ENCODE results near the gene TM9SF1.

Gene TM9SF1

DNA sequence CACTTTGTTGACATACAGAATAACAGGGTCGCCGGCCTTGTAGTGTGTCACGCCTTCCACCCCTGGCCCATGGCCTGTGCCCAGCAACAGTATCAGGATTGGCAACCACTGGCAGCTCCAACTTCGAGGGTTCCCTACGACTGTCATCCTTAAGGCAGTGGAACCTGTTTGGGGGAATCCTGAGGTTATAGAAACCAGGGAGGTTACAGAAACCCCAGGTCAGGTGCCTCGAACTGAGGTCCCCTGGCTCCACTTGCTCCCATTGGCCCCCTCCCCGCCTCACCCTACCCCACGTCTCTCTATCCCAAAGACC lies 412 bp downstream of the TM9SF1 start:
- DNase-seq, result no peak

DNA sequence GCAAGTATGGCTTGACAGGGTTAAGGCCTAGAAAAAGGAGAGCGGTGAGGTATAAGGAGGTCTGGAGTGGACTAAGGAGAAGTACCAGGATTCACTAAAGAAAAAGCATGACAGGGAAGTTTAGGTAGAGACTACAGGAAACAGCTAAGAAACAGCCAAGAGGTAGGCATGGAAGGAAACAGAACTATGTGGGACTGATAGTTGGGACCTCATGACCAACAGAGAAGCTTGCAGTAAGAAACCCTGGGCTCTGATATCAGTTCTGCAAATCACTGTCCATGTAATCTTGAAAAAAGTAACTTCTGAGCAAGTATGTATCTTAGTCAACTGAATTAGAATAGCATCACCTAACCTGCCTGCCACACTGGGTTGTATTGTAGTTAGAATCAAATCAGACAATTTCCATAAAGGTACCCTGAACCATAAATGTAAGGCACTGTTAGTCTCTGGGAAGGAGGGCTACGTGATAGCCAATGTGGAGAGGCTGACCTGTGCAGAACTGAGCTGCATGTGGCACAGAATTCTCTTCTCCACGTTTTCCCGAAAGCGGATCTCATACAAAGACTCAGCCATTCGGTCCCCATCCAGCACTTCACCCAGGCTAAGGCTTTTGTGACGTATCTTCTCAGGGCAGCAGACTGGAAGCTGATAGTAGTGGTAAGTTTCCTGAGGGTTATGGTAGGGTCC lies 912 bp downstream of the TM9SF1 start:
- DNase-seq, result peak; percentile 12 to 43

DNA sequence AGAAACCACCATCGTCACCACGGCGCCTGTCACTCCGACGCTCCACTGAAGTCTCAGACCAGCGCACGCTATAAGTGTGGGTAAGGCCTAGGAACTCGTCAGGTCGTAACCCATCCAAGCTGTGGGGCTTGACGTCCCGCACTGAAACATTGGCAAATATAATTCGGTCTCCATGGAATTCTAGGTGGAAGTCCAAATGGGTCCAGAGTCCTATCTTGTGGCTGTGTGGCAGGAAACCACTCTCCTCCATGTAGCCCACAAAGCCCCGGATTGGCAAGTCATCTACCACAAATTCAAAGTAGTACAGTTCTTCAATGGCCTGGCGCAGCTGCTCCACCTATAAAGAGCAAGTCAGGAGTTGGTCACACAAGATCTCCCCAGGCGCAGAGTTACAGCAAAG lies 2.3 kb downstream of the TM9SF1 start:
- no peak for DNase-seq

DNA sequence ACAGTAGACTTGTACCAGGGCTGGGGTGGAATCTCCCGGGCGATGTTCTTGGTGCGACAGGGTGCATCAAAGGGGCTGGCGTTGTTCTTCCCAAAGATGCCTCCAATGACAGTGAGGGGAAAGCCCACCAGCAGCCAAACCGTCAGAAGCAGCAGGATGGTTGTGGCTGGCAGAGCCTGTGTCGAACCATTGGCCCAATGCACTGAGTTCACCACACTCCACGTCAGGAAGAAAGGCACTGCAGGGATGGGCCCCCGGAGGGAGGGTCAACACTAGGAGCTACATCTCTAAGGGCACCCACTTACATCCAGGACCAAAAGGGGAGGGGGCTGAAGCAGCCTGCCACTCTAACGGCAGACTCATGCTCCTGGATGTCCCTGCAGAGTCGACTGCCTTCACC lies 4.8 kb downstream of the TM9SF1 start:
- DNase-seq, result no peak

DNA sequence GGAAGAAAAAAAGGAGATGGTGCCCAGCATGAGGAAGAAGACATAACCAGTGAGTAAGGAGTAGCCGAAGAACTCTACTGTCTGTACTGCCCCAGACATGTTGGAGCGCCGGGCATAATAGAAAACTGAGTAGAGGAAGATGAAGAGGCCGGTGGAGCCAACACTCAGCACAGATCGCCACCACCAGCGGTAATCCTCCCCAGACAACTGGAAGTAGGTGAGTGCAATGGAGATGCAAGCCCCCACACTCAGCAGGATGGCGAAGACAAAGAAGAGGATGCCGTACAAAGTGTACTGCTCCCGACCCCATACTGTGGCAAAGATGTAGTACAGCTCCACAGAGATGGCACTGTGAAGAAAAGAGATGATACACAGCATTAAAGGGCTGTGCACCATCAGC lies 5.8 kb downstream of the TM9SF1 start:
- no peak for DNase-seq

DNA sequence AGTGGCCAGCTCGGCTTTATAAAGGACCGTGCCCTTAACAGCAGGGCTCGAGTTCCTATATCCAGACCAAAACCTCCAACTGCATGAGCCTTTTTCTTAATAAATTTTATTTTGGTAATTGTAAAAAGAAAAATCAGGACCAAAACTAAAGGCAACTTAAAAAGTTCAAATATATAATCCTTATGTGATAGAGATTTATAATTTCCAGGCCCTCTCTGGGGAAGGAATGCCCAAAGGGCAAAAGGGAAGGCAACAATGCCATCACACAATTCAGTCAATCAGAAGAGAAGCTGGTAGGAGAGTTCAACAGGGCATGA lies 6.2 kb downstream of the TM9SF1 start:
- DNase-seq, result no peak

DNA sequence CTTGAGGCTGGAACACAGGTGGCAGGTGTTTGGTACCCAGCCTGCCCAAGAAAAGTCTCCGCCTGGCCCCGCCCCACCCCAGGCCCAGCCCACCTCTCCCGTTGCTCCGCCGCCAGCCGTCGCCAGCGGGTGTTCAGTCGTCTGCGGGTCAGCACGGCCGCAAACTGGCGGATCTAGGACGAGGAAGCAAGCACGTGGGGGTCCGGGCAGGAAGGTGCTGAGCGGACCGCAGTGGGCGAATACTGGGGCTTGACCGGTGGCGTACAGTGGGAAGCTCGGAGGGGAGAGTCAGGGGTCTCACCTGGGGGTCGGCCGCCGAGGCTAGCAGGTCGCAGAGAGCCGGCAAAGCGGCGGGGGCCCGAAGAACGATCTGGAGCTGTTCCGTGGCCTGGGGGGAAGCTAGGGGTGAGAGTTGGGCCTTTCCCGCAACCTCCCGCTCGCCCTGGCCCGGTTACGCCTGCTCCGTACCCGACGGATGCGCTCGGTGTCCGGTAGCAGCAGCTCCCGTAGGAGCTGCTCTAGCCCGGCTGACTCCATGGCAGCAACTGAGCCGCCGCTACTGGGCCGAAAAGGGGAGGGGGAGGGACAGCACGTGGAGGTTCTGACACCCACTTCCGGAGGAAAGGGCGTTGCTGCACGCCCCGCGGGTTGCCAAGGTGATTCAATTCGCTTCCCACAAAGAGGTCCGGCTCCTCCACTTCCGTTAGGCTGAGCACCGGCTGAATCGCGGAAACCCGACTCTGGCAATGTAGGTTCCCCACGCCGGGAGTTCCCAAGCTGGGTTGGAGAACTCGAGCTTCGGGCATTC lies 6.8 kb downstream of the TM9SF1 start, which contains the start of gene IPO4:
Gene IPO4, minus strand, starts transcription at position 566 of the 808 bp plus-strand sequence. Its CDS starts 29 bp downstream, at position 537.
- peak; percentile 97 to 98 for DNase-seq

DNA sequence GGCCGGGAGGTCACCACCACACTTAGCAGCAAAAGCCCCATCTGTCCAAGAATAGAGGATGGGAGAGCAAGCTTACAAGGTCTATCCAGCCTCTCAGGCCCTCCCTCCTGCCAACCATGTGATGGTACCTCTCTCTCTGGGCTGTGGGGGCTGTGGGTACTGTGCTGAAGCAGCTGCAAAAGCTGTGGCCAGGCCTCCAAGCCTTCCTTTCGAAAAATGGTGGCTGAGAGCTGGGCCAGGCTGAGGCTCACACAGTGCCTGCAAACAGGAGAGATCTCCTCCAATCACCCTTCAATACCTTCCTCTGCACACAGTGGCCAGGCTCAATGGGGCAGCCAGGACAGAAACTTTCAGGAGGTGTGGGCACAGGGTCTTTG lies 7.7 kb downstream of the TM9SF1 start:
- no peak for DNase-seq

DNA sequence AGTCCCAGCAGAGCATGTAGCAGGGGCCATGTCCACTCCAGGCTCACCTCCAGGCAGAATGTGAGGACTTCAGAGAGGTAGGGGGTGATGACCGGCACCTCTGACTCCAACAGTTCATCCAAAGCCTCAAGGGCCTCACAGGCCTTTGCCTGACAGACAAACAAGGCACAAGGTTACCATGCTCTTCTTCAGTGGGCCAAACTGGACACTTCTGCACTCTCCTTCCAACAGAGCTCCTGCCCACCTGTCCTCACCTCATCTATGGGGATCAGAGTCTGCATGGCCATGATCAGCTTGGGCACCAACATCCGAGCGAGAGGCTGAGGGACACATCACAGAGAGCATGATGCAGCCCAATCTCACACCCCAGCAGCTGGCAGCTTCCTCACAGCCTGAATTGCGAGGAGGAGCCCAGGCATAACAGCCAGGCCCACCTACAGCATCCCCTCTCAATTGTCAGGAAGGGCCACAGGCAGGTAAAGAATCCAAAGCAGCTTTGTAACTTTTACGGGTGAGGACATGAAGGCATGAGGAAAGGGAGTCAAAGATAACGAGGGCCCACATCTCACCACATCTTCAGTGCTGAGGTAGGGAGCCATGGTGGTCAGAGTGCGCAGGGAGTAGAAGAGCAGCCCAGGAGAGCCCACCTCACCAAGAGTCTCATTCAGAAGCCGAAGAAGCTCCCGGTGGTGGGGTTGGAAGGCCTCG lies 8.3 kb downstream of the TM9SF1 start:
- no peak for DNase-seq

DNA sequence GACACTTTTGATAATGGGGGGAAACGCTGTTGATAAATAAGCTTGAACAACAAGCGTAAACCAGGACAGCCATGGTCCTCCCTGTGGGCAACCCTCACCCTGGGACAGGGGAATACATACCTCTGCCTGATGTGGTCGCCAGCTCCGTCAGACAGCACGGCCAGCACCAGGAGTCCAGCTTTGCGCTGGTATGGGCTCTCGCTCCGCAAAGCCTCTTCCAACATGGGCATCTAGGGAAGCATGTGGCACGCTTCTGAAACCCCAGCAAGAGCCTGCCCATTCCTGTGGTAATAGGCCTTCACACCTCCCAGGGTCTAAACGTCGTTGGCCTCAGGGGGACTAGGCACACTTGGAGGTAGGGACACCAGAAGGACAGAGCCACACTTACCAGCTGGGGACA lies 9.5 kb downstream of the TM9SF1 start:
- DNase-seq, result no peak

DNA sequence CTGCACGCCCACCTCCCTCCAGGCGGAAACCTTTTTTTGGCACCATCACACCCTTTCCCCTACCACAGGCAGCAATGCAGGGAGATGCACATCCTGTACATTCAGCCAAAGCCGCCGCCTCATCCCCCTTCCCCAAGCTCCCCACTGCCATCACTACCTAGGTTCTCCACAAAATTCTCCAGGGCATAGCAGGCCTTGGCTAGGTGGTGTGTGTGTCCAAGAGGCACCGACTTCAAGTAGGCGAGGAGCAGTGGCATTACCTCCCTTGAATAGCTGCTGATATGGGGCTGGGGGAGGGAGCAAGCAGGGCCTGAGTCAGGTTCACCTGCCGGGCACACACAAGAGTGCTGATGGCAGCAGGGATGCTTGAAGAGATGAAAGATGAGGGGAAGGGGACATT lies 10.2 kb downstream of the TM9SF1 start:
- no peak for DNase-seq

DNA sequence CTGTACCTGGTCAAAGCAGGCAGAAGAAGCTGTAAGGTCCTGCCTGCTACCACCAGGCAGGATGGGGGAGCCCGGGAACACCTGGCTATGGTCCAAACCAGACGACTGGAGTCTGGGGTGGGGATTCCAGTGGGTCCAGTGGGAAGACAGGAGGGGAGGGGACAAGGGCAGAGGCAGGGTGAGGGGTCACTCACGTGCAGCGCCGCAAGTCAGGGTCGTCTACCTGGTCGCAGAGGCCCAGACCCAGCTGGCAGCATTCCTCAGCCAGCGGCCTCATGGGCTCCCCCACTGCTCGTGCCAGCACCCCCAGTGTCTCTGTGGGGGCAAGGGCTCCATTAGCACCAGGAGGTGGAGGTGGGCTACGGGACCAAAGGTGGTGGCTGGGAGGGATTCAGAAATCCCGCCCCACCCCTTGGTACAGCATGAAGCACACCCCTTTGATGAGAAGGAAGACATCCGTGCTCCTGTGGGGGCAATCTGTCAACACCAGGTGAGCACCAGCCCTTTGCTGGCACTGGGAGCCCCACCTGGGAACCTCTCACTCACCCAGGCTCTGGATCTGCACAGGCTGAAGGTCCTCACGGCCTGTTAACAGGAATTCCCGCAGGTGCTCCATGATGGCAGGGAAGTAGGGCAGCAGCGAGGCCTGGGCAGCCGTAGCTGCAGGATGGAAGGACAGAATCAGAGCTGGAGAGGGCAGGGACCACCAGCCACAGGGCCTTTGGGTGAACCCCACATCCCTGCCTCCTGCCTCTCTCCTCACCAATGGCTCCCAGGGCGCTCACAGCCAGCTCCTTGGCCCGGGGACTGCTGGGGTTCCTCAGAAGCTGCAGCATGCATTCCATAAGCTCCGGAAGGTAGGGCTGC lies 10.9 kb downstream of the TM9SF1 start:
- no peak for DNase-seq

DNA sequence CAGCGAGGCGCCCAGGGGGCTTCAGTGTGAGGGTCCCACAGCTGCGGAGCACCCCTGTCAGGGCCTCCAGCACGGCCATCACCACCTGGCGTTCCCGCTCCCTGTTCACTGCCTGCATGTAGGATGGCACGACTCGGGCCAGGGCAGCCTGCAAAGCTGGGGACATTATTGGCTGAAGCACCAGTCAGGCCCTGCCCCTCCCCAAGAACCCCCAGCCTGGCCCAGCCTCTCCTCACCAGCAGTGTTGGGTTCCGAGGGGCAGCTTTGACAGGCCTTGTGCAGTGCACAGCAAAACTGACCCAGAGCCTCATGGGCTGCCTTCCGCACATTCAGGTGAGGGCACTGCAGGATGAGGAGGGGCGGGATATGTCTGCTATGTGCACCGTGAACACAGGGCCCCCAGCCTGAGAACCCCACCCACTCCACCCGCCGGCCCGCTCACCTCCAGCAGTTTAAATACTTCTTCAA lies 12.2 kb downstream of the TM9SF1 start:
- DNase-seq, result no peak

DNA sequence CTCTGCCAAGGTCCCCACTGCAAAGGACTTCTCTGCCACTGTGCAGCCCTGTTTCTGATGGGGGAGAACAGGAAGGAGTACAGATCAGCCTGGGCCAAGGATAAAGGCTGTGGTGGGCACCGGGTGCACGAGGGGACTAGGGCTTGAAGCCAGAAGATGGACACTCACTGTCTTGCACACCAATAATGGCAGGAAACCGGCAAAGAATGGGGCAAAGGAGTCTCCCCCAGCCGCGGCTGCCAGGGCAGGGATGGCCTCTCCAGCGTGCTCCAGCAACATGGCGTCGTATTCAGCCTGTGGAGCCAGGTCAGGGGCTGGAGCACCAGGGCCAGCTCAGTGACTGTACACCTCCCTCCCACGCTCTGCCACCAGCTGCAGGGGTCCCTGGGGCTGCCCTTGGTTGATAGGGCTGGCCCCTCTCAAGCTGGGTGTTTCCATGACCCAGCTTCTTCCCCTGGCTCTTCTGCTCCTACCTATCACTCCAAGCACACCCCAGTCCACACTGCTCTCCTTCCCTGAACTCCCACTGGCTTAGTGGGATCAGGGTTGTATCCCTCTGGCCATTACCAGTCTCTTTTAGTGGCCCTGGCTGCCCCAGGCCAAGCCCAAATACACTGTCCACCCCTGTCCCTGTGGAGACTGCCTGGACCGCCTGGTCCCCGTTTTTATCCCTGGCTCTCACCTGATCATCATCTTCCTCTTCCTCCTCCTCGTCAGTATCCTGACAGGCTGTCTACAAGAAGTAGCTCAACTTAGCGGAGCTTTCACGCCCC lies 12.9 kb downstream of the TM9SF1 start:
- no peak for DNase-seq

DNA sequence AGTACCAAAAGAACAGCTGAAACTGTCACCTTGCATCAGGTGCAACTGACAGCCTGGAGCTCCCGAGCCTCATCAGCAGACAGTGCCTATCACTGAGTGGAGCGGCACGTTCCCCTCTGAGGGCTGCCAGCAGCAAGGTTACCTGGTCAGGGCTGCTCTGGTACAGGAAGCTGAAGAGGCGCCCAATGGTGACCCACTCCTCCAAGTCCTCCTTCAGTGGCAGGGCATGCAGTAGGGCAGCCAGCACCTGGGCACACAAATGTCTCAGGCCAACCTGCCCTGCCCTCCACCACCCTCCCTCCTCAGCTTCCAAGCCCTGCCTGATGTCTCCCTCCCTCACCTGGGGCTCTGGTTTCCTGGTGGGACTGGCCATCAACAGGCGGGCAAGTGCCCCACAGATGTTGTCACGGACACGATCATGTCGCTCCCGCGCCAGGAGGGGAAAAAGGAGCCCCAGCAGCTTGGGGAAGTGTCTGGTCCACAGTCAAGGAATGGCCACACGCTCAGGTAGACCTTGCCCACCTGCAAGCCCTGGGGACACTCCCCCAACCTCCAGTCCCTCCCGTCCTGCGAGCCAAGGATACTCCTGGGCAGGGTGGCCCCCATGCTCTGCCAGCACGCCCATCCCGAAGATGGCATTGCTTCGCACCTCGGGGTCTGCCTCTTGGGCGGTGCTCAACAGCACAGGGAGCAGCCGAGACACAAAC lies 13.7 kb downstream of the TM9SF1 start:
- no peak for DNase-seq

DNA sequence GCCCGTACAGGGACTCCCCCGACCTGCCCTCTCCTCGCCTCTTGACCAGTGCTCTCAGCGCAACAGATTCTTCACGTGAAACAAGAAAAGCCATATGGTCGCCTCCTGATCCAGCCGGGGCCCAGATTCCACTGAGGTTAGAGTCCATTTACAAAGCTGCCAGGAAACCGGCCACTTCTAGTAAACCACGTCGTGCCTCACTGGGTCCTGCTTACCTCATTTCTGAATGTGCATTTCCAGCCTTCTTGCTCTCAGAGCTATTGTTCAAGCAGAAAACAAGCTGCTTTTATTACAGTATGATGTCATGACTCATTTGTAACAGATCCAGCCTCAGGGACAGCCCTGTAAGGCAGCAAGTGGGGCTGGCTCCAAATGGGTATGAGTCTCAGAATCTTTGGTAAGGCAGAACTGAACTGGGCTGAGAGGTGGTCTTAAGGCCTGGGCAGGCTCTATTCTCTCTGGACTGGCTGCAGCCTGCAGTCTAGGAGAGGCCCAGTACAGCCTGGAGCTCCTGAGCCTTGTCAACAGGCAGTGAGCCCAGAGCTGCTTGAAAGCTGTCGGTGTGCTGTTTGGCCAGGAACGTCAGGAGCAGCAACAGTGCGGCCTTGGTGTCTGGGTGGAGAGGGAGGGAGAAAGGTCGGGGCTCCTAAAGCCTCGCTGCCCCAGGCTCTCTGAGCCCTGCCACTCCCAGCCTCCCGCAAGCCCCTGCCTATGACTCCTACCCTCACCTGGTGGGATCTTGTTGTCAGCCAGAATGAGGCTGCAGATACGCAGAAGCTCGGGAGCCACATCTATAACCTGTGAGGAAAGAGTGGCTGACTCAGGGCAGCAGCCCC lies 15.1 kb downstream of the TM9SF1 start:
- no peak for DNase-seq

DNA sequence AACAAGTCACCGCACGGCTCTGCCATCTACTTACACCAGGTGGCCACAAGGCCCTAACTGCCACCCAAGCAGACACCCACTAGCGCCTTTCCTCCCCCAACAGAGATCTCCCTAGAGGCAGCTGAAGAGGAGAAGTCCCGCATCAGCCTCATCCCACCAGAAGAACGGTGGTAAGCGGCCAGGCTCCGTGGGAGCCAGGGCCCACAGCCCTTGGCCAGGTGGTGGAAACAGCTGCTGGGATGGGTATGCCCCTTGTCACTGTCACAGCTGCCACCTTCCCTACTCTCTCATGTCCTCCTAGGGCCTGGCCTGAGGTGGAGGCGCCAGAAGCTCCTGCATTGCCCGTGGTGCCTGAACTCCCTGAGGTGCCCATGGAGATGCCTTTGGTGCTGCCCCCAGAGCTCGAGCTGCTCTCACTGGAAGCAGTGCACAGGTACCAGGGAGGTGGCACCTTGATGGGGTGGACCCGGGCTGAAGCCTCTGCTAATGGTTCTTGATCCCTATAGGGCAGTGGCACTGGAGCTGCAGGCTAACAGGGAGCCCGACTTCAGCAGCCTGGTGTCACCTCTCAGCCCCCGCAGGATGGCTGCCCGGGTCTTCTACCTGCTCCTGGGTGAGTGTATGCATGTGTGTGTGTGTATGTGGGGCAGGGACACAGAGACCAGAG lies 15.8 kb downstream of the TM9SF1 start:
- no peak for DNase-seq

DNA sequence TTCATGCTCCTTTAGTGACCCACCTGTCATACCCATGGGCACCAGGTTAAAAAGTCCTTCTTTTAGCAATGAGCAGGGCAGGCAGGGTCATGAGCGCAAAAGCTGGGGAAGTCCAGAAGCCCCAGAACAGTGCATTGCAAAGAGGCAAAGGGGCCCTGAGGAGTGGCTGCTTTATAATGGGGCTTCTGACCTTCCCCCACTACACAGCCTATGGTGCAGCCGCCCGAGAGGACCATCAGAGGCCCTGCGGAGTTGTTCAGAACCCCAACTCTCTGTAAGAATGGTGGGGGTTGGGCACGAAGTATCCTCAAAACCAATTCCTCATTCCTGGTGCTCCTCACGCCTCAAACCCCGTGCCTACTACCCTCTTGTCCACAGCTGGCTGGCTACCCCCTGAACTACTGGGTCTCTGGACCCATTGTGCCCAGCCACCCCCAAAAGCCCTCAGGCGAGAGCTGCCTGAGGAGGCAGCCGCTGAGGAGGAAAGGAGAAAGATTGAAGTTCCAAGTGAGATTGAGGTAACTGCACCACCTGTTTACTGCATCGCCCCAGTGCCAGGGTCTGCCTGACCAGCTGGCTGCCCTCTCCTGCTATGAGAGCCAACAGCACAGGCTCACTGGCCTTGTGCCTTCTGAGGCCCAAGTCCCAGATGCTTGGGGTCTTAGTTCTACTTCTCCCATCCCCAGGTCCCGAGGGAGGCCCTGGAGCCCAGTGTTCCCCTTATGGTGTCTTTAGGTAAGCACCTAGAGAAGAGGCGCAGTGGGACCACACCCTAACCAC lies 16.7 kb downstream of the TM9SF1 start:
- no peak for DNase-seq

DNA sequence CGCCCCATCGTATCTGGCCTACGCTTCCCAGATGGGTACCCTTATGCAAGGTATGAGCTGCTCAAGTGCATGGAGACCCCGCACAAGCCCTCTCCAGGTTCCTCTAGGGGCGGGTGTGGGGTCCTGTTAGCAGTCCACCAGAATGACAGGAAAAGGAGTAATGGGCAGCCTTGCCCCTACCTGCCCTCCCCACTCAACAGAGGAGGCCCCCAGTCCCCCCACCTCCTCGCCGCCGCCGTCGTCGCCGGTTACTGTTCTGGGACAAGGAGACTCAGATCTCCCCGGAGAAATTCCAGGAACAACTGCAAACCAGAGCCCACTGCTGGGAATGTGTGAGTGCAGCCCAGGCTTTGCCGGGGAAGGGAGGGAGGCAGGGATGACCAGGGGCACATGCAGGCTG lies 17.4 kb downstream of the TM9SF1 start:
- DNase-seq, result no peak

Measured in inflammatory macrophage (primary cell).